ENCODE data around the gene MAPRE2.
A peak's percentile ranks its signal among the peaks of the same experiment; 100 is the strongest.
"Not testable (repeated sequence)": the region's sequence is repeated elsewhere in the genome, so short reads cannot be mapped to it uniquely, and the experiment has no call there.

Gene MAPRE2

GRCh38 chr18:35122586-35123224 is 81.5 kb downstream of the MAPRE2 start:
- no peak for DNase-seq (ENCODE audit: low read depth, low spot score)

GRCh38 chr18:35123811-35124210 is 82.6 kb downstream of the MAPRE2 start:
- no peak for DNase-seq (ENCODE audit: low read depth, low spot score)

- DNase-seq (ENCODE audit: low read depth, low spot score): no peak
Measured at GRCh38 chr18:35127201-35127600, 86.0 kb downstream of the MAPRE2 start.

- no peak for DNase-seq (ENCODE audit: low read depth, low spot score)
Measured at GRCh38 chr18:35128675-35129074, 87.5 kb downstream of the MAPRE2 start.

- no peak for DNase-seq (ENCODE audit: low read depth, low spot score)
Measured at GRCh38 chr18:35130236-35130635, 89.0 kb downstream of the MAPRE2 start.

GRCh38 chr18:35131387-35132020 is 90.3 kb downstream of the MAPRE2 start:
- DNase-seq (ENCODE audit: low read depth, low spot score): no peak

- no peak for DNase-seq (ENCODE audit: low read depth, low spot score)
Measured at GRCh38 chr18:35132021-35132902, 91.0 kb downstream of the MAPRE2 start.

GRCh38 chr18:35134190-35134730 is 93.0 kb downstream of the MAPRE2 start:
- no peak for DNase-seq (ENCODE audit: low read depth, low spot score)

- no peak for DNase-seq (ENCODE audit: low read depth, low spot score)
Measured at GRCh38 chr18:35134791-35135531, 93.7 kb downstream of the MAPRE2 start.

GRCh38 chr18:35136248-35136647 is 95.0 kb downstream of the MAPRE2 start:
- no peak for DNase-seq (ENCODE audit: low read depth, low spot score)

GRCh38 chr18:35136885-35137284 is 95.7 kb downstream of the MAPRE2 start:
- DNase-seq (ENCODE audit: low read depth, low spot score): no peak

GRCh38 chr18:35137632-35138031 is 96.4 kb downstream of the MAPRE2 start:
- no peak for DNase-seq (ENCODE audit: low read depth, low spot score)

GRCh38 chr18:35138773-35139172 is 97.6 kb downstream of the MAPRE2 start:
- no peak for DNase-seq (ENCODE audit: low read depth, low spot score)

- DNase-seq (ENCODE audit: low read depth, low spot score): no peak
Measured at GRCh38 chr18:35139517-35139916, 98.3 kb downstream of the MAPRE2 start.

GRCh38 chr18:35141077-35141476 is 99.9 kb downstream of the MAPRE2 start:
- no peak for DNase-seq (ENCODE audit: low read depth, low spot score)

GRCh38 chr18:35141567-35142274 is 100.5 kb downstream of the MAPRE2 start:
- no peak for DNase-seq (ENCODE audit: low read depth, low spot score)

GRCh38 chr18:35142275-35142615 is 101.0 kb downstream of the MAPRE2 start:
- DNase-seq (ENCODE audit: low read depth, low spot score): no peak

- peak; percentile 78 for DNase-seq (ENCODE audit: low read depth, low spot score)
Measured at GRCh38 chr18:35143622-35144596, 102.7 kb downstream of the MAPRE2 start.

- no peak for DNase-seq (ENCODE audit: low read depth, low spot score)
Measured at GRCh38 chr18:35144698-35145097, 103.5 kb downstream of the MAPRE2 start.

- DNase-seq (ENCODE audit: low read depth, low spot score): not testable (repeated sequence)
Measured at GRCh38 chr18:35150195-35150594, 109.0 kb downstream of the MAPRE2 start.
